GM21423 (cell line): ENCODE results near the gene AHCYL2.
"Not testable (repeated sequence)": the region's sequence is repeated elsewhere in the genome, so short reads cannot be mapped to it uniquely, and the experiment has no call there.

Experiments used
- ATAC-seq: cut with Tn5 transposase; IDR thresholded peaks from one replicate; pipeline ENCODE4 v1.9.1; 2021; ENCODE audit warnings: mild to moderate bottlenecking, moderate library complexity; ENCODE audit not compliant: unreplicated experiment

The AHCYL2 gene

DNA sequence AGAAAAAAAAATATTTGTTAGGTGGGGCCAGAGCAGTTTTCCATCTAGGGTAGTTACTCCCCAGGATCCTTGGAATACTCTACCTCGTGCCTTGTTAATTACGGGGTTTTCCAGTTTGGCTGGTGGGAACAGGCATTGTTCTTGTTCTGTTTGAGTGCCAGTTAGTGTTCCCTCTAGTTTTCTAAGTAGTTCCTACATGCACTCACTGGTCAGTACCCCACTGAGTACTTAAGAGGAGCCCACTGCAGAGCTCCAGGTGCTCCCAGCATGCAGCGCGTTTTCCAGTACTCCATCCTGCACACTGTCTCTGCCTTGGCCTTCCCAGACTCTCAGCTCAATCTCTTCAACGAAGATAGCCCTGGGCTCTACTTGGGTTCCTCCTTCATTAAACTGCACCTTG is 58.0 kb downstream of the AHCYL2 start:
- no peak for ATAC-seq

DNA sequence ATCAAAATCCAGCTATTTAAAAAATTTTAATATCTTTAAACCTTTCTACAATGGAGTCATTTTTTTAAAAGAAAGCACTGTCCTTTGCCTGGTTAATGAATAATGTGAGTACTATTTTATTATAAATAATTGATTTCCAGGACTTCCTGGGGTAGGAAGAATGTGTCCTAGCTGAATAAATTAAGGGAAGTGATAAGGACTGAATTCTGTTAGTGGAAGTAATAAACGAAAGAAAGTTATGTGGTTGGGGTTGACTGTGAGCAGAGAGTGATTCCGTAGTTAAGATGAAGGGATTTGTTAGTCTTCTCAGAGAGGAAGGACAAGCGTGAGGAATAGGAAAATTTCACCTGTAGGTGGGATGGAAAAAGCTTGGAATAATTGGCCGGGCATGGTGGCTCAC is 59.1 kb downstream of the AHCYL2 start:
- ATAC-seq, result no peak

GRCh38 chr7:129285111-129285510 is 60.3 kb downstream of the AHCYL2 start:
- ATAC-seq, result no peak

GRCh38 chr7:129292861-129293260 is 68.0 kb downstream of the AHCYL2 start:
- ATAC-seq, result no peak

GRCh38 chr7:129295015-129295423 is 70.2 kb downstream of the AHCYL2 start:
- ATAC-seq, result no peak

GRCh38 chr7:129298268-129298893 is 73.6 kb downstream of the AHCYL2 start:
- ATAC-seq, result no peak

DNA sequence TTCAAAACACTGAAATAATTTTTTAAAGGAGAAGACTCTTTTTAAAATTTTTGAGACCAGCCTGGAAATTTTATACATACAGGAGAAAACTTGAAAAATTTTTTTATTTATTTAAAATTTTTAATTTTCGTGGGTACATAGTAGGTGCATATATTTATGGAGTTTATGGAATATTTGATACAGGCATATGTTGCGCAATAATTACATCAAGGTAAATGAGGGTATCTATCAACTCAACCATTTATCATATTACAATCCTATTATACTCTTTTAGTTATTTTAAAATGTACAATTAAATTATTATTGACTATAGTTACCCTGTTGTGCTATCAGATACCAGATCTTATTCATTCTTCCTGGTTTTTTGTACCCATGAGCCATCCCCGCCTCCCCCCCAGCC is 75.1 kb downstream of the AHCYL2 start:
- ATAC-seq, result no peak

- ATAC-seq, result not testable (repeated sequence)
Observed at GRCh38 chr7:129300299-129300698, 75.5 kb downstream of the AHCYL2 start.

DNA sequence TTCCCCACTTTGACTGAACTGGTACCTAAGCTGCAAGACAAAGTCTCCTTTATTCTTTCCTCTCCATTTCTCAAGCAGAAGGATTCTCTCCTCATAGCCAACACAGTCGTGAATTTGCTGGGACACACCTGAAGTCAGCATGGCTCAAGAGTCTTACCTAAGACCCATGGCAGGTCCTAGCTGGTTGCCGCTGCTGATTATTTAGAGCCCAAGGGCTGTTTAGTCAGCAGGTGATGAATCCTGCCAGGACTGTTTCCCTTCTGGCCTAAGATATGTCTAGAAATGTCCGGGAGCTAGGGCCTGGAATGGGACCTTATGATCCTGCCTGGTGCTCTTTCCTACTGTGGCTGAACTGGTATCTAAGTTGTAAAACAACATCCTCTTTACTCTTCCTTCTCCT is 82.8 kb downstream of the AHCYL2 start:
- ATAC-seq, result no peak

DNA sequence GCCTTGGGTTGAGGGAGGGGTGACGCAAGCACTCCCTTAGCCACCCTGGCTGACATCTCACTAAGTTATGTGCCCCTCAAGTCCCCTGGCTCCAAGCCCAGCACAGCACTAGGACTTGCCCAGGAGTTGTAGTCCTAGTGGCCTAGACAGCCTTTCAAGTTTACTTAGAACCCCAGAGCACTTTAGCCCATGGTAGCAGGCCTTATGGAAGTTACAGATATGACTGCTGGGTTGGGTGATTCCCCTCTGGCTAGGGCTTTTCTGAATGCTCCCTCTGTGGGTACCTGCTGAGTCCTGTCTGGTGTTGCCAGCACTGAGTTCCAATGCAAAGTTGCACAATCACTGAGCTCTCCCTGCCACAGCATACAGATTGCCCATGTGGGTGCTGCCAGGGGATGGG is 83.2 kb downstream of the AHCYL2 start:
- no peak for ATAC-seq

- ATAC-seq, result no peak
Observed at GRCh38 chr7:129311429-129311828, 86.6 kb downstream of the AHCYL2 start.

GRCh38 chr7:129313282-129313681 is 88.5 kb downstream of the AHCYL2 start:
- no peak for ATAC-seq

DNA sequence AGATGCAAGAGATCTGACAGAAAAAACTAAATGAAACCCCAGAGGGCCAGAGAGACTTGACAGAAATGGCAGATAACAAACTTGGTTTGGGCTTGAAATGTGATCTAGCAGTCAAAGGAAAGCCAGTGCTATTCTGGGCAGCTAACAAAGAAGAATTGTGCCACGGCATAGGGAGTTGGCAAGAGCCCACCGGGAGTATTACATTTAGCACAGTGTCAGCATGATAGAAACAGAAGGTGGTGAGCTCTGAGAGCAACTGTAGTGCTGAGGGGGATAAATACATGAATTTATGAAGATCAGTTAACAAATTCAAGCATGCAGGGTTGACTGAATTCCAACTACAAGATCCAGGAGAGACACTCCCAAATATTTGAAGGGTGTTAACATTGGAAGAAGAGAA is 91.1 kb downstream of the AHCYL2 start:
- ATAC-seq, result no peak

- no peak for ATAC-seq
Observed at GRCh38 chr7:129317450-129317849, 92.6 kb downstream of the AHCYL2 start.

- no peak for ATAC-seq
Observed at GRCh38 chr7:129327076-129327475, 102.2 kb downstream of the AHCYL2 start.

DNA sequence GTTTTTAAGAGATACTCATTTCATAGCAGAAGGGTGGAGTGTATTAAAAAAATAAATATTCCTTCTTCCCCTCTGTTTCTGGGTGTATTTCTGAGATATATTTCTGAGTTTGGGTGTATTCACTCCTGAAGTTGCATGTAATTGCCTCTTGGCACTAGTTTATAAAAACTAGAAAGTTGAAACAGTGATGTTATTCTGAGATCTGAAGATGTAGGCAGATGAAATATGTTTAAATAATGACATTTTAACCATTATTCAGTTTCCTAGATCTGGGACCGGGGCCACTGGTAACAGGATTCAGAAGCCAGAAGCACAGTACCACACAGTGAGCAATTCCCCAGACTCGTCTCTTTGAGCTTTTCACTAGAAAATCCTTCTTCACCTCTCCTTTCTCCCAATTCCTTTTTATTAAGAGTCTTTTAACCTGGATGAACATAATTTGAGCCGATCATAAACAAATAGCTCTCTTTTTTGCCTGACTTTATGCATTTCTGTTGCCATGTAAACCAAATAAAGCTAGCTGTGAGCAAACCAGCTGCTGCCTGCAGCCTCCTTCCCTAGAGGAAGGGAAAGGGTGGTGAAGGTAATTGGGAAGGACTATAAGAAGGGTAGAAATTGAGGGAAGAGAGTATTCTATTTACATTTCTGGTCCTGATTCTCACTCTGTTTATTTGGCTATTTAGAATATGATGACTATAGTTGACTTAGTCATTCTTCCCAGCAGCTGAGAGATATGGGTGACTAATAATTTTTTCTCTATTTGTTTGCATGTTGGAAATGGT is 107.6 kb downstream of the AHCYL2 start:
- no peak for ATAC-seq

DNA sequence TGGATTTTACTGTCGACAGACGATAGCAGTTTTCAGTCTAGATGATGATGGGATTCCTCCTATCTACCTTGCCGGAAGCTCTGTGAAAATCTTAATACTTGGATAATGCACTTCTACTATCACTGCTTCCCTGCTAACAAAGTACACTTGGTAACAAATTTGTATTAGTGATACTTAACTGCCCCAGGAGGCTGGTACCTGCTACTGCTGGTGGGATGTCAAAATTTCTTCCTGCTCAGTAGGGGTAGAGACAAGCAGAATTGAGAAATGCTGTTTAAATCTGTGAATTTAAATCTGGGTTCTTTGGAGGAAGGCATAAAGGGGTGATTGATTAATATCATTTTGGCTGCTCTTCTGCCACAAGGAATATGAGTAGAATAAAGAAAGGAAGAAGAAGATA is 109.6 kb downstream of the AHCYL2 start:
- ATAC-seq, result no peak

GRCh38 chr7:129338450-129338849 is 113.6 kb downstream of the AHCYL2 start:
- ATAC-seq, result no peak

DNA sequence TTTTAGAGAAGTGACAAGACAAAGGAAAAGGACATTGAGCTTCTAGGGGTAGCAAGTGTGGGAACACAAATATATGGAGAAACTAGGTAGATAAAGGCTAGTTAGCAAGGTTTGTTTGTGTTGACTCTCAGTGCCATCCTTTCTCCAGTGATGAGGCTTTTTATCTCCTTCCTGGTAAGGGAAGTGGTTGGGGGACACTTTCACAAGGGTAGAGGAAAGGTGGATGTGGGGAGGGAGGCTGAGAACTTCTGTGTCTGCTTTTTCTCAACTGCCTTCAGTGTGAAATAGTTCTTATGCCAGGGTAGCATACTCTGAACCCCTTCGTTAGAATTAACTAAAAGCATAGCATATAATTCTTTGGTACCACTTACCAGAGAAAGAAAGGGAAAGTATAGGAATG is 116.4 kb downstream of the AHCYL2 start:
- no peak for ATAC-seq

GRCh38 chr7:129341816-129342806 is 117.3 kb downstream of the AHCYL2 start:
- no peak for ATAC-seq

- ATAC-seq, result no peak
Observed at GRCh38 chr7:129343099-129343700, 118.4 kb downstream of the AHCYL2 start.
